ENCODE results near the gene PPP1R1B.

Gene PPP1R1B

DNA sequence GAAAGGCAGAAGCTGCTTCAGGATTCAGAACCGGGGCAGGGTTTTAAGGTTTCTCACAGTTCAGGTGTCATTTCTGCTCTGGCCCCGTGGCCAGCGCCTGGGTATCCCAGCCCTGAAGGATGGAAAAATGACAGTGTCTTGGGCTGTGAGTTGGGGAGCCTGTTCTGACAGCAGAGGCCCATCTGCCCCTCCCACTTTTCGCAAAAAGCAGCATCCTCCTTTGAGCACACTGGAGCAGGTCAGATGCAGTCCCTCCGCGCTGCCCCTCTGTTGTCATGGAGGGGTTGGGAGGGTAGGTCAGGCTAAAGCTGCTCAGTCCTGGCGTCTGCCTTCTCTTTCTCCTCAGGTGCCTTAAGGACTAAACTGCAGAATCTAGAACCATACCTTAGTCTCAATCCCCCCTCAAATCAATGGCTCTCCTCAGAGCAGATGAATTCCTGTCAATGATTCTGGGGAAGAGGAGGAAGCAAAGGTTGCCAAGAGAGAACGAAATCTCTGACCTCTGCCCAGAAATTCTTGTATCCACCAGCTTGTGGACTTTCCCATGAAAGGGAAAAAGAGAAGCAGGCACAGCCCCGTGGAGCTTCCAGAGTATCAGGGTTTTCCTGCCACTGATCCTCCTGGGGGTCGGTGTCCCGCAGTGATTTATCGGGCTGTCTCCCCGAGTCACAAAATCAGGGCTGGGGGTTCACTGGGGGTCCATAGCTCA, 26.3 kb upstream of the PPP1R1B start:
- no peak for DNase-seq (ENCODE audit: low spot score)

DNA sequence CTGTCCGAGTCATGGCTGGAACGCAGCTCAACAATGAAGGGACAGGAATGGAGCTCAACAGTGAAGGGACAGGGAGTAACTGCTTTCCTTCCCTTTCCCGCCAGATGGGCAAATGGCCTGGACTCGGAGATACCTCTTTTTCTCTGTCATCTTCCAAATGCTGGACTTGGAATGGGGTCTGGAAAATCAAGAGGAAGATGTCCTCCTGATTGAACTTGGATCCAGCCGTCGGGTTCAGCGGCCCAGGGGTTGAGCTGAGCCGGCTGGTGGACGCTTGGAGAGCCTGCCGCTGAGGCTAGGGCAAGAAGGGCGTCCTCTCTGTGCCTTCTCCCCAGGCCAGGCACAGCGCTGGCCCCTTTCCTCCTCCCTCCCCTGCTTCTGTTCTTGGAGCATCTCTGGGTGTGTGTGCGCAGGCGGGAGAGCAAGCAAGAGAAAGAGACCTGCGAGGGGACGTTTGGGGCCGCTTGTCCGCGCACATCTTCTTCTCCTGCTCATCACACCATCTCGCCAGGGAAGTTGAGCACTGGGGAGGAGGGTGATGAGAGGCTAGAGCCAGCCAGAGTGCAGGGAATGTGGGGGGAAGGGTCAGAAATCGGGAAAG, 25.7 kb upstream of the PPP1R1B start:
- DNase-seq (ENCODE audit: low spot score) = no peak

DNA sequence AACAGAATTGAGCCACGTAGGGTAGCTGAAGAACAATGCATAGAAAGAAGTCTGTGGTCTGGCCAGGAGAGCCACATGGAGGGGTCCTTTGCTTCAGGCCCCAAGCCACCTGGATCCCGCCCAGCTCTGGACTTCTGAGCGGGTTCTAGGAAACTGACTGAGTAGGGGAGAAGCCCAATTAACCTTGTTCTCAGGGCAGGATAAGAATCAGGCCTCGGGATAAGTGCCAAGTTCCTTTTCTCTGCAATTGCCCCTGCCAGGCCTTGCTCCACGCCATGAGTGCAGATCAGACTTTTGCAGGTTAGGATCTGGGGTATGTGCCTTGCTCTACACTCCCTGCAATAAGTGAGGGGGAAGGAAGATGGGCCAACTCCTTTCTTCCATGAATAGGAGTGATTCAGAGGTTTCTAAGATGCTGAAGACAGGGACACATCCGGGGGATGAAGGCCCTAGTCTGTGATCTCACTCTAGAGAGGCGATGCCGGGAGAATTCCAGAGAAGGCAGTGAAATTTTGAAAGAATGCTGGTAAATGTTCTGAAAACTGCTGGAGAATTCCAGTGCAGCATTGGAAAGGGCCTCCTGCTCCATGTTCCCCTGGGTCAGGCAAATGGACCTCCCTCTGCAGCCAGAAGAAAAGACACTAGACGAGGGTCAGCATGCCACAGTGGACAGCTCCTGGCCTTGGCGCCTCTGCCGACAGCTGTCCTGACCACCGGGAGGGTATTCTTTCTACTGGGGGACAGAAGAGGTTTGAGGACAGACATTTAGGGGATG, 24.8 kb upstream of the PPP1R1B start:
- DNase-seq (ENCODE audit: low spot score) = no peak

DNA sequence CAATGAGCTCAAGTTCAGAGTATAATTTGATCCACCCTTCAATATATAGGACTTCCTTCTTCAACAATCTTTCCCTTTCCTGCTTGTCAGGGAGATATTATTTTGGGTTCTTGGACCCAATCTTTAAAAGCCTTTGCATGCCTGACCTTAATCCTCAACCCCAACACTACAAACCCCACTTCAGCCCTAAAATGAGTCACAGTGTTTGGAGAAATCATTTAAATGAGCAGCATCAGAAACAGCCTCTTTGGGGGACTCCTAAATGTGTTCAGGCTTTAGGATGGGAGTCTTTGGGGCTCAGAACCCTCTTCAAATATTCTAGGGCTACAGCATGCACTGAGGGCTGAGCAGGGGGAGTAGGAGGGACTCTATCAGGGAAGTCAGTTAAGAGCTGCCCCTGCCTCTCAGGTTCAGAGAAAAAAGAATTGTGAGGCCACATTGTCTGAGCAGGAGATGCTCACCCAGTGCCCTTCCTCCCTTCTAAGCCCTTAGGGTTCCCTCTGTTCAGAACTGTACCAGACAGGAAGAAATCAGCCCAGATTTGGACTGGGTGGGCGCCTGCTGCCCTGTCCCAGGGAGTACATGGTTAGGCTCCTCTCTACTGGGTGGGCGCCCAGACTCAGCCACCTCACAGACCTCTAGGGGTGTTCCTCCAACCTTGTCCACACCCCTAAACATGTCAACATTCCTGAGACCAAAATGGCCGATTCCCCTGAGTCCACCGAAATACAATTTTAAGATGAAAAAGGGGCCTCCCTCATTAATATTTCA, 24.0 kb upstream of the PPP1R1B start:
- DNase-seq (ENCODE audit: low spot score) = no peak

DNA sequence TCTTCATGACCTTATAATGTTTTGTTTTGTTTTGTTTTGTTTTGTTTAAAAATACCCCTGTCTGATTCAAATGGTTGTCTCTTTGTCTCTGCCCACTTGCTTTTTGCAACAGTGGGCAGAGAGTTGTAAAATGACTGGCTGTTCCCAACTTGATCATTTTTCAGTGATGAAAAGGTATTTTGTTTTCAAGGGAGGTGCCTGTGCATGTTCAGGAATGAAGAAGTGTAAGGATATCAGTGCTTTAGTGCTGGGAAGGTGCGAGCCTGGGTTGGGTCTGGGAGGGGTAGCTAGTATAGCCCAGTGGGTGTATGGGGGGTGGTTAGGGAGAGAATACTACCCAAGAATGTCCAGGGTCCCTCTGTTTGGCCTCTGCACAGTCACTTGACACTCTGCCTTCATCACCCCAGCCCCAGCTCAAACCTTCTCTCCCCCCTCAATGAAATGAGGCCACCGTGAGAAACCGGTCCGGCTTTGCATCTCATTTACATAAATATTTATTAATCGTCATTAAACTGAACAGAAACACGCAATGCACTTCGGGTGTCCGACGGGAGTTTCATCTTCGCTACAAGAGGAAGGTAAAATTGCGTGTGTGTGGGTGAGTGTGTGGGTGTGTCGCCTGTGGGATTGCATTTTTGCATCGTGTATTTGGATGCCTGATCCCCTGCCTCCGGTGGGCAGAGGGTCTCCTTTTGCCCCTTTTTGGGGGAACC, 23.3 kb upstream of the PPP1R1B start:
- no peak for DNase-seq (ENCODE audit: low spot score)

DNA sequence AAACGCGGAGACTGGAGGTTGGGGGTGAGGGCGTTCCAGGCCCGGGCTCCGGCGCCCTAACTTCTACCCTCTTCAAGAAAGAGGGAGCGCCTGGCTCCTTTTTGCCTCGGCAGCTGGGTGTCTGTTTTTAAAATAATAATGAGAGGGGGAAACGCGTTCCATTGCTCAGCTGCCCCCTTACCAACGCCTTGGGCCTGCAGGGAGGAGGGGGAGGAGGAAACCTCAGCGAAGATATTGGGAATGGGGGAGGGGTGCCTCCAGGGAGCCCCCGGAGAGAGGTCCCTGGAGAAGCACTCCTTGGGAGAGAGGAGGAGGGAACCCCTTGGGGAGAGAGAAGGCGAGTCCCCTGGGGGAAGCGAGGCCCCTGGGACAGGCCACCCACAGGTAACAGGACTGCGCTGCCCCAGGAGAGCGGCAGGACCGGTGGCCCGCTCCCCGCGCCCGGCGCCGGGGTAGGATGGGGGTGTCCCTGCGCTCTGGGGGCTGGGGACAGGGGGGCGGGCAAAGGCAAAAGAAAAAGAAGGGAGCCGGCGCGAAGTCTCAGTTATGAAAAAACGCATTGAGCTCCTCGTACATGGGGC, 21.8 kb upstream of the PPP1R1B start:
- no peak for DNase-seq (ENCODE audit: low spot score)

DNA sequence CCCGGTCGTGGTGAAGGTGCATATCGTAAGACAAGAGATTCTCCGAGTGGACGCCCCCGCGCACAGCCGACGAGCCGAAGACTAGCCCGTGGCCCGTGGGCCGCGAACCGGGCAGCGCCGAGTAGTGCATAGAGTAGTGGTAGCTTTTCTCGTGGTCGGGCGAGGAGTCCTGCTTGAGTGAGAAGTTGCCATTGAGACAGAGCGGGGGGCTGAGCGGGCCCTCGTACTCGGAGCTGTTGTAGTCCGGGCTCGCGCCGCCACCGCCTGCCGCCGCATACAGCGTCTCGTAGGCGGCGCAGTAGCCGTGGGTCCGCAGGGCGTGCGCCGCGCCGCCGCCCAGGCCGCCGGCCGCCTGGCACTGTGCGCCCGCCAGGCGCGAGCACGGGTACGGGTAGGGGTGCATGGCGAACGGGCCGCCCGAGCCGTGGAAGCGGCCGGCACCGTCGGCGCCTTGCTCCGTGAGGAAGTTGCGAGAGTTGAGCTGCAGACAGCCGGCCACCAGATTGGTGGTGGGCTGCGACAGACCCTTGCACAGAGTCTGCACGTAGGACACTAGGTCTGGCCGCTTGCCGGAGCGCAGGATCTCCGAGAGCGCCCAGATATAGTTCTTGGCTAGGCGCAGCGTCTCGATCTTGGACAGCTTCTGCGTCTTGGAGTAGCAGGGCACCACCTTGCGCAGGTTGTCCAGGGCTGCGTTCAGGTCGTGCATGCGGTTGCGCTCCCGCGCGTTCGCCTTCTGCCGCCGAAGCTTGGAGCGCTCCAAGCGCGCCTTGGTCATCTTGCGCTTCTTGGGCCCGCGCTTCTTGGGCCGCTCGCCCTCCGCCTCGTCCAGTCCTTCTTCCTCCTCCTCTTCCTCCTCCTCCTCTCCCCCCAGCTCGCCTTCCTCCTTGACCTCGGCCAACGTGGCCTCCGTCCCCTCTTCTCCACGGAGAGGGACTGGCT, 21.0 kb upstream of the PPP1R1B start:
- DNase-seq (ENCODE audit: low spot score) = no peak

DNA sequence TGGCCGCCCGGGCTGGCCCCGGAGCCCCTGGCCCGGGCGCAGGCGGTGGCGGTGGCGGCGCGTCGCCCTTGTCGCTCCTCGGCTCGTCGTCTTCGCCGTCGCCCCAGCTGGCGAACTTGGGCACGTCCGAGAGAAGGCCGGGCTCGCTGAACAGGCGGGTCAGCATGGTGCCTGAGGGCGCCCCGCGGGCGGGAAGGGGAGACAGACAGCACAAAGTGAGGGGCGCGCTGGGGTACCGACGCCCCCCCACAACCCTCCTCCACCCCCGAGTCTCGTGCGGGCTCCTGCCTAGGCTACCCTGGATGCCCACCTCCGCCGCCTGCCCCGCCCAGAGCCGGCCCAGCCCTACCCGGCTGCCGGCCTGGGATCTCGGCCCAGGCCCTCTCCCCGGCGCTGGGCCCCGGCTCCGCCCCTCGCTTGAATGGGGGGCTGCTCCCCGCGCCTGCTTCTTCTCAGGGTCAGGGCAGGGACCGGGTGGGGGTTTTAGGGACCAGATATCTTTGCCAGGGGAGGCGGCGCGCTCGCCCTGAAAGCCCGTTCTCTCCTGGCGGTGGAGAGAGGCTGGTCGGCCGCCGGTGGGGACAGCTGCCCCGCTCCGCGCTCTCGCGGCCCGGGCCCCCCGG, 20.2 kb upstream of the PPP1R1B start:
- DNase-seq (ENCODE audit: low spot score) = no peak

DNA sequence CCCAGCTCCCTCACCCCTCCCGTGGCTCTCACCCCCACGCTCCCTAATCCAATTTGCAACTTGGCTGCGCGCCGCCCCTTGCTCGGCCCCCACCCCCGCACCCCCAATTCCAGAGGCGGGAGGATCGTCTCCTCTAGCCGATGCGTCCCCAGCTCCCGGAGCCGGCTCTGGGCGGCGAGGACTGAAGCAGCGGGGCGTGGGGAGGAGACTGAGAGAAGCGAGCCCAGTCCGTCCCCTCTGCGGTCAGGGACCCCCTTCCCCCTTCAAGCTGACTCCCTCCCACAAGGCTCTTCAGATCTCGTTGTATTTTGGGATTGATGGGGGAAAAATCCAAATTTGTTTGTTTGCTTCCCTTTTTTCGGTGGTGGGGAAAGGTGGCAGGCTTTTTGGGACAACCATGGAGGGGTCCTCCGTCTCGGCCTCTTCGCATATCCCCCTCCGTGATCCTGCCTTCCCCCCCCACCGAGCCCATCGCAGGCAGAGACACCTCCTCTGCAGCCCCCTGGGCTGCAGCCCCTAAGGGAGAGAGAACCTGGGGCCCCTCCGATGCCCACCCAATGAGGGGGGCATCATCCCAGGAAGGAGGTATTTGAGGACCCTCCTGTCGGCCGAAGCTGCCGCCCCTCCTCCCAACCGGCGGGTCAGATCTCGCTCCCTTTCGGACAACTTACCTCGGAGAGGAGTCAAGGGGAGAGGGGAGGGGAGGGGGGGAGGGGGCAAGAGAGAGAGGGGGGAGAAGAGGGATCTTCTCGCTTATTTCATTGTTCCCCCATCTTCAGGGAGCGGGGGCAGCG, 19.5 kb upstream of the PPP1R1B start:
- no peak for DNase-seq (ENCODE audit: low spot score)

DNA sequence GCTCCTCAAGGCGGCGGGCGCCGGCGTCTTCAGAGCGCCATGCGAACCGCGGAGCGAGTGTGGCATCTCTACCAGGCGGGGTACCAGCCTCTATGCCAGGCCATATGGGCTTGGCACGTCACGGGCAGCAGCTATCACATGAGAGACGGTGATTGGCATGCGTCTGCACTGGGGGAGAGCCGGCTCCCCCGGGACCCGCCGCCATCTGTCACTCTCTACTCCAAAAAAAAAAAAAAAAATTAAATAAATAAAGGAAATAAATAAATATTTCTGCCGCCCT, 19.0 kb upstream of the PPP1R1B start, which contains the start of gene NEUROD2:
TSS of gene NEUROD2 (minus strand) at position 70 of the 280 bp plus-strand sequence. CDS start 1,321 bp downstream, outside the sequence.
- DNase-seq (ENCODE audit: low spot score) = no peak

DNA sequence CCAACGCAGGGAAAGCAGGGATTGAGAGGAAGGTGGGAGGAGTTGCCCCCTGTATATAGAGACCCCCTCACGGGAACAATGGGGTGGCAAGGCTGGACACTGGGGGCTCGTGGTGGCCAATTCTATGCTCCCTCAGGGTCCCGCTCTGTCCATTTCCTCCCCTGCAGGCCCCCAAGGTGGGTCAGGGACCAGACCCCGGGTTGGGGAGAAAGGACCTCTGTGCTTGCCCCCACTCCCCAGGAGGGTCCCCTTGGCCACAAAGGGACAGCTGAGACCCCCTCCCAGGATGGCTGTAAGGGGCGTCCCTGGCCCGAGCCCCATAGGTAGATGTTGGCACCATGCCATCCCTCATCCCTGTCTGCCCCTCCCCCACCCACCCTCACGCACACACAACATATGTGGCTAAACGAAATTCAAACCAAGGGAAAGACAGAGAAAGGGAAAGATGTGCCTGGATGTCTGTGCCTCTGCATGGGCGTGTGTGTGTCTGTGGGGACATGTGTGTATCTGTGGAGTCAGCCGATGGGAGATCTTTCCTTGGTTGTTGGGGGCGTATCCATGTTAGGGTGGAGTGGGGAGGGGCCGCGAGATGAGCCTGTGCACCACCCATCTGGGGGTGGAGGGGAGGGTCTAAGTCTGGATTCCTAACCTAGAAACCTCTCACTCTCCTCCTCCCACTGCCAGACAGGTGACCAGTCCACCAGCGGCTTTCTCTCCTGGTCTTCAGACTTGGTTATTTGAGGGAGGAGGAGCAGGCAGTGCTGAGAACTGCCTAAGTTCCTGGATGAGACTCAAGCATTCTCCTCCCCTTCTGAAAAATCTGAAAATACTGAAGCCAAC, 18.4 kb upstream of the PPP1R1B start:
- no peak for DNase-seq (ENCODE audit: low spot score)

DNA sequence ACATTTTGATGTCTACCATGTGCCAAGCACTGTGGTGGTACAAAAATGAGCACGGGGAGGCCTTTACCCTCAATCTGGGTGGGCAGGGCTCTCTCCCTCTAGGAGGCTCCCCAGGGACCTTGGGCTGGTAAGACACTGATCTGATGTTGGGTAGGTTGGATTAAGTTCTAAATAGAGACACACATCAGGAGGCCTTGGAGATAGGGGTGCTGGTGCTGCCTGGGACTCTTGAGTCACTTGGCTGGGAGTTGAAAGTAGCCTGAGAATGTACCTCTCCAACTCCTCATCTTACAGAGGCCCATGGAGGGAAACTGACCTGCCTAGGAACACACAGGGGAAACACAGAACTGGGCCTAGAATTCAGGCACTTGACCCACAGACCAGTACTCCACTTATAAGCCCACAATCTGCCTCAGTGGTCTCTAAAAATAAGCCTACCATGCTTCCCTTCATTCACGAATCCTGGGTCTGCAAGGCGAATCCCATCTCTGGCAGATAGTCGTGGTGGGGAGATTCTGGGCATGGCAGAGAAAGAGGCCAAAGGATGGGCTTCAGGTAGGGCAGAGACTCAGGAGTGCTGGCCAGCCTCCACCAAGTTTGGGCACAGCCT, 17.2 kb upstream of the PPP1R1B start:
- DNase-seq (ENCODE audit: low spot score) = no peak

DNA sequence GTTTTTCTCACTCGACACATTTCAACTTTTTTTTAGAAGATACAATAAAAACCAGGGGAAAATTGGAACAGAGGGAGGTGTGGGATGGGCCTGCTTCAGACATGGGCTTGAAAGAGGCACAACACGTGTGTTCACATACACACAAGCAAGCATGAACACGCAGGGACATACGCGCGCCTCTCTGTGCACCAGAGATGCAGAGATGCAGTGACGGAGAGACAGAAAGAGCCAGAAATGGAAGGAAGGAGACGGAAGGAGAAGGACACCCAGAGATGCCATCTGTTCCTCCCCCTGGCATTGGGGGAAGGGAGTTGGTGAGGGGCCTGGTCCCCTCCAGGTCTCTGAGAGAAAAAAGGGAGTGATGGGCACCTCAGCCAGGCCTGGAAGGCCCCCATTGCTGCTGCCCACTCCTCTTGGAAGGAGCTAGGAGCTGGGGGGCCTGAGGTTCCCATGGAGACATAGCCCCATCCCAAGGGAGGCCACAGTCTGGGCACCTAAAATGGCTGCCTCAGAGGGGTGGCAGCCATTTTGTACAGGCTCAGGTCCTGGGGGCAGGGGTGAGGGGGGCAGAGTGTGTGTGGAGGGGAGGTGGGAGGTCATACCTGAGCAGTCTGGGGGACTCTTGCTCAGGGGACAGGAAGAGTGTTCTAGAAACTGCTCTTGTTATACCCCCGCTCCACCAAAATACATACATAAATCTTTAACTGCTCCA, 15.2 kb upstream of the PPP1R1B start:
- DNase-seq (ENCODE audit: low spot score) = no peak

DNA sequence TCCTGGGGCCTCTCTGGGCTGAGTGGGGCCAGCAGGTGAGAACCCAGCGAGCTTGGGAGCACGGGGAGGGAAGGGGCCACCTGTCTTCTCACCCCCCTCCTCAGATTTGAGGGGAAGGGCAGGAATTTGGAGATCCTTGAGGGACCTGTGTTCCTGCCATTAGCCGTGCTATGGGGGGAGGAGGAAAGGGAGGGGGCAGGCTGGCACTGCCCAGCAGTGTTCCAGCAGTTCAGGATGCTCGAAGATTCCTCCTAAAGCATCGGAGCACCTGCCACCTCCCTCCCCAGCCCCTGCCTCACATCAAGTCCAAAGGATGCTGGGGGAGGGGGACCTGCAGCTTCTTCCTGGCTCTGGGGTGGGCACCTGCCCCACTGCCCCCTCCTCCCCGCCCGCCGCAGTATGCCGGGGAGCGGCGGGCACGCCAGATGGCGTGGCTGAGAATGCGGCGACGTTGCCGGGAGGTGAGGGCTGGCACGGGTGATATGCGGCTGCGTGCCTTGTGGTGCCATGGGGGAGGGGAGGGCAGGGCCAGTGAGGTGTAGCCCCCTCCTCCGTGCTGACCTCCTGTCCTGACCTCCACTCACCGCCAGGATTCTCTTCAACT, 14.4 kb upstream of the PPP1R1B start:
- DNase-seq (ENCODE audit: low spot score) = no peak

DNA sequence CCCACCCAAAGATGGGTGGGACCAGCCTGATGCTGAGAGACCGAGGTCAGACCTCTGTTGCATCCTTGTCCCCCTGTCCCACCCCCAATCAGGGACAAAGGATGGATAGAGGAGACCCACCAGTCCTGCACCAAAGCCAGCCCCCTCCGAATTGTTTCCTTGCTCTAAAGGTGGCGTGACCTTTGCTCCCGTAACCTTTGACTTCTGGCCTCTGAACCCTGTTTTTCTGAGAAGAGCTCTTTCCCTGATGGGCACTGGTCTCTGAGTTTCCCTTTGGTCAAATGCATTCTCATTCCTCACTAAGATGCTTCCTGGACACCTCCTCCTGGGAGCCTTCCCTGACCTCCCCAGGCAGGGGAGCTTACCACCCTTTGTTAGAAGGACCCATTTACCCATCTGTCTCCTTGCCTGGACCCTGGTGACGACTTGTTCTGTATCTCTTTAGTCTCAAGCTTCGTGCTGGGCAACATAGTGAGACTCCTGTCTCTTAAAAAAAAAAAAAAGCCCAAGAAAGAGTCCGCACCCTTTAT, 13.8 kb upstream of the PPP1R1B start:
- DNase-seq (ENCODE audit: low spot score) = no peak

DNA sequence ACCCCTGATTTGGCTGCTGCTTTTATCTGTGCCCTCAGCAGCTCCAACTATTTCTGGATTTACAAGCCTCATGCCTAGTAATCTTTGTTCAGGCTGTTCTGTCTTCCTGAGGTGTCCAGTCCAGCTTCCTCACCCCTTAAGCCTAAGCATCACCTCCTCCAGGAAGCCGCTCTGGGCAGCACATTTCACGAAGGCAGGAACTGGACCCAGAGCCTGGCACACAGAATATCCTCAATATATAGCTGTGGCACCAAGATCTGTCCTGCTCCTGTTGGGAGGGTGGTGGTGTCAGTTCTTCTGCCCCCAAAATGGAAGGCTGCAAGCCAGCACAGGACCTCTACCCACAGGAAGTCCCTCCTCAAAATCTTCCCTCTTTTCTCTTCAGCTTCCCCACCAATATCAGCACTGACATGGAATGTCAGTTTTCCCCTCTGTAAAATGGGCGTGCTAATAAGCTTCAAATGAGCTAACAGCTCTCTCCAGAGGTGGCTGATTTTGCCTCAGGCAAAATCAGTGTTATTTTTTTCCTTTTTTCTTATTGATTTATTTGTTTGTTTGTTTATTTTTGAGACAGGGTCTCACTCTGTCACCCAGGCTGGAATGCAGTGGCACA, 12.1 kb upstream of the PPP1R1B start:
- DNase-seq (ENCODE audit: low spot score) = no peak

Data from hematopoietic multipotent progenitor cell treated with erythropoietin and hydrocortisone succinate and interleukin-3 and kit ligand, for 15 days (in vitro differentiated cells).